GM19324 (cell line): ENCODE data around the gene KCNK6.
A peak's percentile ranks its signal among the peaks of the same experiment; 100 is the strongest.
"Not testable (repeated sequence)": the region's sequence is repeated elsewhere in the genome, so short reads cannot be mapped to it uniquely, and the experiment has no call there.

Experiments used
- ATAC-seq: cut with Tn5 transposase; IDR thresholded peaks from one replicate; pipeline ENCODE4 v1.9.1; 2021; ENCODE audit warnings: mild to moderate bottlenecking, moderate library complexity; ENCODE audit not compliant: unreplicated experiment, low FRiP score

Gene KCNK6

DNA sequence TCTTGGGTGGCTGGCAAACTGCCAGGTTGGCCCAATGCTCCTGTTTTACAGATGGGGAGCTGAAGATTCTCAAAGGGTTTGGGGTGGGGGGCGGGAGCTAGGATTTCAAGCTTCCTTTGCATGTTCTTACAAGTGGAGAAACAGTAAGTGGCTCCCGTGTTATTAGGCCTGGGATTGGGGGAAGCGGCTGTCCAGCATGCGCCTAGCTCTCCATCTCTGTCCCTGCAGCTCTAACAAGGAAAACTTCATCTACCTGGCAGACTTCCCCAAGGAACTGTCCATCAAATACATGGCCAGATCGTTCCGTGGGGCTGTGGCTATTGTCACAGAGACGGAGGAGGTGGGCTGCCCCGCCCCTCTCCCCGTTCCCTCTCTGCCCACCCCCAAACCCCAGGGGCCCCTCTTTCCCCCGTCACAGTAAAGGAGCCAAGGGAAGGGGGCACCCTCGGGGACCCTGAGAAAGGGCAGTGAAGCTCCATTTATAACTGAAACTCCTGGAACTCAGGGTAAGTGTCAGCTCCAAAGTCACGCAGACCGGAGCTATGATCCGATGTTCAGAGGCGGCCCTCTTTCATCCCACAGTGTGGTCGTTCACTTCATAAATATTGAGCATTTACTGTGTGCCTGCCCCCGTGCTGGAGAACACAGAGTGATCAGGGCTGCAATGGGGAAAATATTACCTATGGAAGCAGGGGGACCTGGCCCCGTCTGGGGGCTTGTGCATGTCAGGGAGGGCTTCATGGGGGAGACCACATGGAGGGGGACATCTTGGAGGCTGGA lies 39.8 kb downstream of the KCNK6 start:
- no peak for ATAC-seq

GRCh38 chr19:38360351-38360750 lies 40.7 kb downstream of the KCNK6 start:
- ATAC-seq, result no peak

GRCh38 chr19:38360839-38361631 lies 41.4 kb downstream of the KCNK6 start:
- no peak for ATAC-seq

GRCh38 chr19:38361633-38362075 lies 42.0 kb downstream of the KCNK6 start:
- ATAC-seq, result no peak

- no peak for ATAC-seq
These were observed 42.7 kb downstream of the KCNK6 start for GRCh38 chr19:38362076-38362945.

DNA sequence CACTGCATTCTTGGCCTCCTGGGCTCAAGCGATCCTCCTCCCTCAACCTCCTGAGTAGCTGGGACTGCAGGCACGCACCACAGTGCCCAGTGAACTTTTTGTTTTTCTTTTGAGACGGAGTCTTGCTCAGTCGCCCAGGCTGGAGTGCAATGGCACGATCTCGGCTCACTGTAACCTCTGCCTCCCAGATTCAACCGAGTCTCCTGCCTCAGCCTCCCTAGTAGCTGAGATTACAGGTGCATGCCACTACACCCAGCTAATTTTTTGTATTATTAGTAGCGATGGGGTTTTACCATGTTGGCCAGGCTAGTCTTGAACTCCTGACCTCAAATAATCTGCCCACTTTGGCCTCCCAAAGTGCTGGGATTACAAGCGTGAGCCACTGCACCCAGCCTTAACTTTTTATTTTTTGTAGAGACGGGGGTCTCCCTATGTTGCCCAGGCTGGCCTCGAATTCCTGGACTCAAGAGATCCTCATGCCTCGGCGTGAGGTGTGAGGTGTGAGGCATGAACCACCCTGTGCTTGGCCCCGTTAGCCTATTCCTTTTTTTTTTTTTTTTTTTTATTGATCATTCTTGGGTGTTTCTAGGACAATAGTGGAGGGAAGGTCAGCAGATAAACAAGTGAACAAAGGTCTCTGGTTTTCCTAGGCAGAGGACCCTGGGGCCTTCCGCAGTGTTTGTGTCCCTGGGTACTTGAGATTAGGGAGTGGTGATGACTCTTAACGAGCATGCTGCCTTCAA lies 43.5 kb downstream of the KCNK6 start:
- ATAC-seq, result not testable (repeated sequence)

GRCh38 chr19:38367041-38367440 lies 47.4 kb downstream of the KCNK6 start:
- no peak for ATAC-seq

GRCh38 chr19:38369584-38369983 lies 49.9 kb downstream of the KCNK6 start:
- no peak for ATAC-seq

GRCh38 chr19:38370299-38370698 lies 50.7 kb downstream of the KCNK6 start:
- no peak for ATAC-seq

- no peak for ATAC-seq
These were observed 51.4 kb downstream of the KCNK6 start for GRCh38 chr19:38371081-38371480.

GRCh38 chr19:38373907-38374331 lies 54.3 kb downstream of the KCNK6 start:
- ATAC-seq, result no peak

- ATAC-seq, result peak; percentile 98
These were observed 54.9 kb downstream of the KCNK6 start, which contains the start of gene PSMD8 for GRCh38 chr19:38374332-38375097. Gene PSMD8, plus strand, starts transcription at chr19:38374571. Its CDS starts 31 bp downstream, at chr19:38374602.

- no peak for ATAC-seq
These were observed 55.5 kb downstream of the KCNK6 start for GRCh38 chr19:38375098-38375493.

DNA sequence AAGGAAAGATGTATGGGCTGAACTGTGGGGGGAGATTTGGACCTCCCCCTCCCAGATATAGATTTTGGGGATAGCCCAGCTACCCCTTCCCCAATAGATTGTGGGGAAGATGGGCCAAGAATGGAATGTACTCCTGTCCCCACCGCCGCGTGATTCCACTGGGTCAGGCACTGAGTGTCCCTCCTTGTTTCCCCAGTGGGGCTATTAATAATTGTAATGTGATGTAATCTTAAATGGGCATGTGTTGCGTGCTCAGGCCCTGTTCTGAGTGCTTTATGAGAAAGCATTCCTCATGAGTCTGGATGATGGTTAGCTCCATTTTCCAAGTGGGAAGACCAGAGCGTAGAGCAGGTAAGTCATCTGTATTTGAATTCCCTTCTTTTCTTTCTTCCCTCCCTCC lies 56.1 kb downstream of the KCNK6 start:
- no peak for ATAC-seq

GRCh38 chr19:38376576-38376975 lies 56.9 kb downstream of the KCNK6 start:
- ATAC-seq, result no peak

DNA sequence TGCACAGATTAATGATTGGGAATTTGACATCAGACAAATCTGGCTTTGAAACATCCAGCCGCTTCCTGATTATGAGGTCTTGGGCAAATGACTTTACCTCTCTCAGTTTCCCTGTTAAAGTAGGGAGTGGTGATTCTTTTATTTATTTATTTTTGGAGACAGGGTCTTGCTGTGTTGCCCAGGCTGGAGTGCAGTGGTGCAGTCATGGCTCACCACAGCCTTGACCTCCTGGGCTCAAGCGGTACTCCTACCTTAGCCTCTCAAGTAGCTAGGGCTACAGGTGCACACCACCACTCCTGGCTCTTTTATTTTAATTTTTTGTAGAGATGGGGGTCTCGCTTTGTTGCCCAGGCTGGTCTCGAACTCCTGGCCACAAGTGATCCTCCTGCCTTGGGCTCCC lies 57.4 kb downstream of the KCNK6 start:
- no peak for ATAC-seq

GRCh38 chr19:38378866-38379265 lies 59.2 kb downstream of the KCNK6 start:
- no peak for ATAC-seq

- ATAC-seq, result no peak
These were observed 61.5 kb downstream of the KCNK6 start for GRCh38 chr19:38381138-38381537.
